LoVo (cell line): Measurements from ENCODE around the gene DIP2C.
"Not testable (repeated sequence)": the region's sequence is repeated elsewhere in the genome, so short reads cannot be mapped to it uniquely, and the experiment has no call there.

ENCODE experiments used
- DNase-seq: peaks from one replicate; pipeline ENCODE4 v3.0.0-alpha.2; 2016; ENCODE audit warnings: low spot score

DIP2C gene

GRCh38 chr10:660413-660969 is 29.0 kb downstream of the DIP2C start:
- no peak for DNase-seq

GRCh38 chr10:659688-660141 is 29.8 kb downstream of the DIP2C start:
- DNase-seq: no peak

GRCh38 chr10:657816-658350 is 31.6 kb downstream of the DIP2C start:
- DNase-seq: not testable (repeated sequence)

- DNase-seq: no peak
Observed at GRCh38 chr10:656883-657282, 32.6 kb downstream of the DIP2C start.

GRCh38 chr10:655184-655583 is 34.3 kb downstream of the DIP2C start:
- DNase-seq: no peak

GRCh38 chr10:654647-654996 is 34.8 kb downstream of the DIP2C start:
- no peak for DNase-seq

- DNase-seq: peak; percentile 1
Observed at GRCh38 chr10:653991-654646, 35.3 kb downstream of the DIP2C start.

GRCh38 chr10:652832-653459 is 36.5 kb downstream of the DIP2C start:
- not testable (repeated sequence) for DNase-seq

GRCh38 chr10:652233-652632 is 37.2 kb downstream of the DIP2C start:
- no peak for DNase-seq

GRCh38 chr10:651692-652091 is 37.8 kb downstream of the DIP2C start:
- no peak for DNase-seq

- no peak for DNase-seq
Observed at GRCh38 chr10:650886-651615, 38.4 kb downstream of the DIP2C start.

- DNase-seq: no peak
Observed at GRCh38 chr10:650441-650851, 39.0 kb downstream of the DIP2C start.

- peak; percentile 78 for DNase-seq
Observed at GRCh38 chr10:649798-650440, 39.5 kb downstream of the DIP2C start.

- no peak for DNase-seq
Observed at GRCh38 chr10:649445-649797, 40.0 kb downstream of the DIP2C start.

GRCh38 chr10:647019-647418 is 42.4 kb downstream of the DIP2C start:
- not testable (repeated sequence) for DNase-seq

- DNase-seq: no peak
Observed at GRCh38 chr10:646118-646524, 43.3 kb downstream of the DIP2C start.

- no peak for DNase-seq
Observed at GRCh38 chr10:644943-645334, 44.5 kb downstream of the DIP2C start.

GRCh38 chr10:644076-644942 is 45.2 kb downstream of the DIP2C start:
- DNase-seq: no peak

GRCh38 chr10:642186-642890 is 47.1 kb downstream of the DIP2C start:
- DNase-seq: peak; percentile 55

GRCh38 chr10:641149-642010 is 48.1 kb downstream of the DIP2C start:
- DNase-seq: no peak
